Central memory CD8-positive, alpha-beta T cell (primary cell): ENCODE data around the gene BRPF3.
"Not testable (repeated sequence)": the region's sequence is repeated elsewhere in the genome, so short reads cannot be mapped to it uniquely, and the experiment has no call there.

Experiments used
- ATAC-seq: fragments of 150-1000 bp; cut with Tn5 transposase; replicated peaks from 2 replicates; pipeline ENCODE4 v1.10.0; 2022; ENCODE audit warnings: mild to moderate bottlenecking, moderate FRiP score, moderate number of reproducible peaks; ENCODE audit not compliant: poor library complexity, severe bottlenecking; ENCODE audit errors: extremely low read depth
- DNase-seq, 2 donors: peaks; one replicate each; pipeline ENCODE4 v3.0.0; 2021; ENCODE audit warnings: low spot score in 2 of 2
- H3K27ac Mint-ChIP-seq: one replicate; pipeline ENCODE4 v1.8.0; 2022; ENCODE audit warnings: low read depth, mild to moderate bottlenecking, moderate library complexity, mixed read lengths
- H3K27me3 Mint-ChIP-seq: one replicate; pipeline ENCODE4 v1.8.0; 2022; ENCODE audit warnings: mixed read lengths
- H3K36me3 Mint-ChIP-seq: one replicate; pipeline ENCODE4 v1.8.0; 2022; ENCODE audit warnings: mild to moderate bottlenecking, moderate library complexity, mixed read lengths; ENCODE audit not compliant: insufficient read depth
- H3K4me1 Mint-ChIP-seq: one replicate; pipeline ENCODE4 v1.8.0; 2022; ENCODE audit warnings: mixed read lengths
- H3K4me3 Mint-ChIP-seq: one replicate; pipeline ENCODE4 v1.8.0; 2022; ENCODE audit warnings: mild to moderate bottlenecking, moderate library complexity, mixed read lengths
- H3K9me3 Mint-ChIP-seq: one replicate; pipeline ENCODE4 v1.8.0; 2022; ENCODE audit warnings: mixed read lengths

Gene BRPF3

DNA sequence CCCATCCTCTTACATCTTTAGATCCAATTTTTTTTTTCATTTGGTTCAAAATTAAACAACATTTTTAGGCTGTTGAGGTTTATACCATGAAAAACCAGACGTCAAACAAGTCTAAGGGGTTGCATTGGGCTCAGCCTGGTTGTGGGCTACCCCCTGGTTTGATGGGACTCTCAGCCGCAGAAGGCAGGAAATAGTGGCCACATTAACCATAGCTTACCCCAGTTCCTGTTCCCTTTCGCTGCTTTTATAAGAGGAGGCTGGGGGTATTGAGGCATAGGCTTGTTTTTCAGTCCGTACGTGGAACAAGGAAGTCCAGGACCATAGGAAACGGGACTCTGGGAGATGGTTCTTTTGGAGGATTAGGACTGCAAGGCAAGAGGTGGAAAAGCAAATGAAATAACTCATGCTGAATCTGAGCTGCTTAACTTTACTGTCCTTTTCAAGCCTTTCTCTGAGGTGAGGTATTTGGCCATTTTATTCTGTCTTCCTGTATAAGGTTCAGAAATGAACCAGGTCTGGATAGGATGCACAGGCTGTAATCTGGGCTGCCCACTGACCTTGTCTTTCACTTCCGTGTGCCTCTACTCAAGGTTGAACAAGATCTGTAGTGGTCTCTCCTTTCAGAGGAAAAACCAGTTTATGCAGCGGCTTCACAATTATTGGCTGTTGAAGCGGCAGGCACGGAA lies 7.7 kb downstream of the BRPF3 start:
- Mint-ChIP-seq H3K9me3 (no peaks in the 10 kb centered on the region), H3K36me3 (peaks cover 22% of the 10 kb centered on the region), H3K4me3 (peak overlapping the region; percentile 65), H3K27ac (peak overlapping the region; percentile 80), H3K27me3 (no peaks in the 10 kb centered on the region), H3K4me1 (peaks cover 66% of the 10 kb centered on the region)
- DNase-seq: peak; percentile 43 to 68
- peak; percentile 100 for ATAC-seq

DNA sequence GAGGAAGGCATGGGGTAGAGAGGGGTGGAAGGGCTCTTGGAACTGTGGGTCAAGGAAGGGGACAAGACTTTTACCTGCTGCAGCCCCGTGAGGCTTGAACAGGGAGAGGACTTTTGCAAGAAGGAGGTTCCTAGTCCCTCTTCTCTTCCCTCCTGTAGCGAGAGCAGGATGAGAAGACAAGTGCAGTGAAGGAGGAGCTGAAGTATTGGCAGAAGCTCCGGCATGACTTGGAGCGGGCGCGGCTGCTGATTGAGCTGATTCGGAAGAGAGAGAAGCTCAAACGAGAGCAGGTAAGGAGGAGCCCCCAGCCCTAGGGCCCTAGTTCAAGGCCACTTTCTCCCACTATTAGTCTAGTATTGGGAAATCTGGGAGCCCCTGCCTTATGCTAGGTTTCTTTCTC lies 10.6 kb downstream of the BRPF3 start:
- H3K27me3 Mint-ChIP-seq: no peaks in the 10 kb centered on the region
- no peak overlapping the region for H3K4me3 Mint-ChIP-seq
- no peak overlapping the region for H3K27ac Mint-ChIP-seq
- H3K4me1 Mint-ChIP-seq: peaks cover 49% of the 10 kb centered on the region
- no peaks in the 10 kb centered on the region for H3K9me3 Mint-ChIP-seq
- no peak for DNase-seq
- no peak for ATAC-seq
- peaks cover 36% of the 10 kb centered on the region for H3K36me3 Mint-ChIP-seq

DNA sequence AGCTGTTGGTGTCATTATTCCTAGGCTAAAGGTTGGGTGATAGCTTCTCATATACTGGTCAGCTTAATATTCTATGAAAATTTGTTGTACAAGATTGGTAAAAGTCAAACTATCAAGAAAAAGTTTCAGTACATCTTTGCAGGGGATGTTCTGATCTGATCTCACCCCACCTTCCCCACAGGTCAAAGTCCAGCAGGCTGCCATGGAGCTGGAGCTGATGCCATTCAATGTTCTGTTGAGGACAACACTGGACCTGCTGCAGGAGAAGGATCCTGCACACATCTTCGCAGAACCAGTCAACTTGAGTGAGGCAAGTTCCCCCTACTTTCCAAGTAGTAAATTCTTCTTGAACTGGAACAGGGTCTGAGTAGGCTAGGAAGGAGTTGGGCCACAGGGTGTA lies 13.1 kb downstream of the BRPF3 start:
- peaks cover 44% of the 10 kb centered on the region for H3K36me3 Mint-ChIP-seq

DNA sequence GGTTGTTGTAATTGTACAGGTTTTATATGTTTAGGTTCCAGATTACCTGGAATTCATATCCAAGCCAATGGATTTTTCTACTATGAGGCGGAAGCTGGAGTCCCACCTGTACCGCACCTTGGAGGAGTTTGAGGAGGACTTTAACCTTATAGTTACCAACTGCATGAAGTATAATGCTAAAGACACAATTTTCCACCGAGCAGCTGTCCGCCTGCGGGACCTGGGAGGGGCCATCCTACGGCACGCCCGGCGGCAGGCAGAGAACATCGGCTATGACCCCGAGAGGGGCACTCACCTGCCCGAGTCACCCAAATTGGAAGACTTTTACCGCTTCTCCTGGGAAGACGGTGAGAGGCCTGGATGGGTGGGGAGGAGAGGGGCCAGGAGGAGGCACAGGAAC lies 13.6 kb downstream of the BRPF3 start:
- H3K27me3 Mint-ChIP-seq: no peaks in the 10 kb centered on the region
- peaks cover 47% of the 10 kb centered on the region for H3K36me3 Mint-ChIP-seq
- ATAC-seq (no peak), DNase-seq (no peak)
- no peaks in the 10 kb centered on the region for H3K9me3 Mint-ChIP-seq
- H3K27ac Mint-ChIP-seq: no peak overlapping the region
- no peak overlapping the region for H3K4me3 Mint-ChIP-seq
- peaks cover 20% of the 10 kb centered on the region for H3K4me1 Mint-ChIP-seq

More for the DNA sequence above, 13.1 kb downstream of the BRPF3 start:
- ATAC-seq (no peak), DNase-seq (no peak)
- Mint-ChIP-seq H3K27ac (no peak overlapping the region), H3K4me3 (no peak overlapping the region), H3K27me3 (no peaks in the 10 kb centered on the region), H3K4me1 (peaks cover 26% of the 10 kb centered on the region), H3K9me3 (no peaks in the 10 kb centered on the region)

DNA sequence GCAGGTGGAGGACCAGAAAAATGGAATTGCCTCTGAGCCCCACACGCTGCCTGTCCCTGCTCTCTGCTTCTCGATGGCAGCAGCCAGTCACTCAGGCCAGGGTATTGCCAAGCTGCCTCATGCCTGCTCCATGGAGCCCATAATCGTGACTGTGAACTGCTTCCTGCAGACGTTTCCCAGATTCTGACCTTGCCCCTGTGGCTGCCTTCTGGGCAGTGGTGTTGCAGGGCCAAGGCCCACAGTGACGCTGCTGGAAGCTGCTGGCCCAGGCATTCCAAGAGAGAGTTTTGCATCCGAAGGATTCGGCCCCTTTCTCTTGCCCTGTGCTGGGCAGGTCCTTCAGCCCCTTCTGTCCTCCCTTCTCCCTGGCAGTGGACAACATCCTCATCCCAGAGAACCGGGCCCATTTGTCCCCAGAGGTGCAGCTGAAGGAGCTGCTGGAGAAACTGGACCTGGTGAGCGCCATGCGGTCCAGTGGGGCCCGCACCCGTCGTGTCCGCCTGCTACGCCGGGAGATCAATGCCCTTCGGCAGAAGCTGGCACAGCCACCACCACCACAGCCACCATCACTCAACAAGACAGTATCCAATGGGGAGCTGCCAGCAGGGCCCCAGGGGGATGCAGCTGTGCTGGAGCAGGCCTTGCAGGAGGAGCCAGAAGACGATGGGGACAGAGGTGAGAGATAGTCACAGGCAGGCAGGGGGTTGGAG lies 14.5 kb downstream of the BRPF3 start:
- Mint-ChIP-seq H3K27me3 (no peaks in the 10 kb centered on the region), H3K27ac (no peak overlapping the region)

DNA sequence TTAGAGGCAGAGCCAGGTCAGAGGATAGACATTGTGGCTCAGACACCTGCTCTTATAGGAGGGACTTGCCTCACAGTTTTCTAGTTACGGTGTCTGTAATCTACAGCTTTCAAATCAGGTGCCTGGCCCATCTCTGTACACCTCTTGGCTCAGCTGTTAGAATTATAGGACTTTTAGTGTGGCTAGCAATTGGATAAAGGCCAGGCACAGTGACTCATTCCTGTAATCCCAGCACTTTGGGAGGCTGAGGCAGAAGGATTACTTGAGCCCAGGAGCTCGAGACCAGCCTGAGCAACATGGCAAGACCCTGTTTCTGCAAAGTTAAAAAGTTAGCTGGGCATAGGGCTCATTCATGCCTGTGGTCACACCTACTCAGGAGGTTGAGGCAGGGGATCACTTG lies 20.0 kb downstream of the BRPF3 start:
- ATAC-seq (no peak), DNase-seq (no peak)
- H3K4me3 Mint-ChIP-seq: no peak overlapping the region
- no peak overlapping the region for H3K27ac Mint-ChIP-seq
- no peaks in the 10 kb centered on the region for H3K9me3 Mint-ChIP-seq
- no peaks in the 10 kb centered on the region for H3K27me3 Mint-ChIP-seq
- no peaks in the 10 kb centered on the region for H3K4me1 Mint-ChIP-seq
- H3K36me3 Mint-ChIP-seq: peaks cover 33% of the 10 kb centered on the region

More for the DNA sequence above, 14.5 kb downstream of the BRPF3 start:
- ATAC-seq (no peak), DNase-seq (no peak)
- Mint-ChIP-seq H3K4me1 (peaks cover 12% of the 10 kb centered on the region), H3K9me3 (no peaks in the 10 kb centered on the region), H3K36me3 (peaks cover 47% of the 10 kb centered on the region), H3K4me3 (no peak overlapping the region)

DNA sequence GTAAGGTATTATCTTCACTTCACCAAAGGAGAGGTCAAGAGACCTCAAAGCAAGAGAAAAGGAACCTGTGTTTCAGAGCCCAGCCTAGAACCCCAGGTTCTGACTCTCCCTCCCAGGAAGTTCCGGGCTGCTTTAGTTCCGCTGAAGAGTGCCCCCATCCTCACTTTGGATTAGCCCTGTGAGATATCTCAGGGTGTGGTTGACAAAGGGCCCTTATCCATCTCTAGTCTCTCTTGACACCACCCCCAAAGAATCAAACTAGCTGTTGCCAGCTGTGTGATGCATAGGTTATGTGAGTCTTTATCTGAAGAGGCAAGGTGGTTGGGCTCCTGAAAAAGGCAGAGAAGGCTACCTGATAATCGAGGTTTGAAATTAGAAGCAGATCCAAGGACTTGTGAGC lies 20.6 kb downstream of the BRPF3 start:
- Mint-ChIP-seq H3K27ac (no peak overlapping the region), H3K36me3 (peaks cover 34% of the 10 kb centered on the region), H3K9me3 (no peaks in the 10 kb centered on the region), H3K4me1 (no peaks in the 10 kb centered on the region), H3K4me3 (no peak overlapping the region), H3K27me3 (no peaks in the 10 kb centered on the region)
- ATAC-seq: no peak
- DNase-seq: no peak

DNA sequence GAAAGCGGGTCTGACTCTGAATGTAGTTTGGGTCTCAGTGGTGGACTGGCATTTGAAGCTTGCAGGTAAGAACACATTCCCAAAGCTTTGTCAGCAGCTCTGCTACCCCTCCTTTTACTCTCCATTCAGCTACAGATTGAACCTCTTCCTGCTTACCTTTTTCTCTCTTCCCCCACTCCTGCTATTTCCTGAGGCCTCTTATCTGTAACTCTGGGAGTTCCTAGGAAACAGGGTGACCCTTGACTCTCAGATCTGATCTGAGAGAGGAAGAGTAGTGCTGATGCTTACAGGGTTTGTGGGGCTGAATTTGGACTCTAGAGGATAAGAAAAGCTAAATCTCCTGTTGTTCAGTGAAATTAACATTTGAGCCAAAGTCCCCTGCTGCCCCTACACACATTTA lies 21.4 kb downstream of the BRPF3 start:
- H3K9me3 Mint-ChIP-seq: no peaks in the 10 kb centered on the region
- no peaks in the 10 kb centered on the region for H3K27me3 Mint-ChIP-seq
- no peaks in the 10 kb centered on the region for H3K4me1 Mint-ChIP-seq
- DNase-seq: no peak
- no peak for ATAC-seq
- H3K4me3 Mint-ChIP-seq: no peak overlapping the region
- H3K36me3 Mint-ChIP-seq: peaks cover 34% of the 10 kb centered on the region
- H3K27ac Mint-ChIP-seq: no peak overlapping the region

DNA sequence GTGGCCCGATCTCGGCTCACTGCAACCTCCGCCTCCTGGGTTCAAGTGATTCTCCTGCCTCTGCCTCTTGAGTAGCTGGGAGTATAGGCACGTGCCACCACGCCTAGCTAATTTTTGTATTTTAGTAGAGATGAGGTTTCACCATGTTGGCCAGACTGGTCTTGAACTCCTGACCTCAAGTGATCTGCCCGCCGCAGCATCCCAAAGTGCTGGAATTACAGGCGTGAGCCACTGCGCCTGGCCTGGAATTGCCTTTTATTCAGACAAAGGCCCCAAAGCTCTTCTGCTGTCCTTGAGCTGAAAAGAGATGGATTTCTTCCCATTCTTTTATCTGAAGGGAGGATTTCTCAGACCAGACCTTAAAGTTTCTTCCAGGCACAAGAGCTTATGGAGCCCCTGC lies 22.0 kb downstream of the BRPF3 start:
- H3K27me3 Mint-ChIP-seq, ATAC-seq, H3K9me3 Mint-ChIP-seq, H3K4me3 Mint-ChIP-seq, H3K4me1 Mint-ChIP-seq, H3K27ac Mint-ChIP-seq, DNase-seq: not testable (repeated sequence)
- H3K36me3 Mint-ChIP-seq: peaks cover 34% of the 10 kb centered on the region

DNA sequence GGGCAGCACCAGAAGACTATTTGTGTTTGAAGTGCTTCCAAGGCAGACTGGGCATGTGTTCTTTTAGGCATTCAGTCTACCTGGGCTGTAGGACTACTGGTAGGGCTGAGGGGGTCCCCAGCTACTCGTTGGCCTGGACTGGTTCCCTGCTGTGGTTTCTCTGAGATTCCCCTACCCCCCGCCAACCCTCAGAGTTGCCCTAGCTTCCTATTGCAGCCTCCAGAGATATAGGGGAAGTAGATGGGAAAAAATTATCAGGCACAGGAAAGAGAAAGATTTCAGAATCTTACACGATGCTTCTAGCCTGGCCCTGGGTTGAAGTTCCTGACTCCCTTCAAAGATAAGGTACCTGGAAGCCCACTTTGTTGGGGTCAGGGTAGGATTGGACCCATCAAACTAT lies 22.5 kb downstream of the BRPF3 start:
- no peak for ATAC-seq
- Mint-ChIP-seq H3K4me3 (no peak overlapping the region), H3K27me3 (no peaks in the 10 kb centered on the region), H3K27ac (no peak overlapping the region), H3K9me3 (no peaks in the 10 kb centered on the region), H3K4me1 (no peaks in the 10 kb centered on the region), H3K36me3 (peaks cover 32% of the 10 kb centered on the region)
- DNase-seq: no peak

DNA sequence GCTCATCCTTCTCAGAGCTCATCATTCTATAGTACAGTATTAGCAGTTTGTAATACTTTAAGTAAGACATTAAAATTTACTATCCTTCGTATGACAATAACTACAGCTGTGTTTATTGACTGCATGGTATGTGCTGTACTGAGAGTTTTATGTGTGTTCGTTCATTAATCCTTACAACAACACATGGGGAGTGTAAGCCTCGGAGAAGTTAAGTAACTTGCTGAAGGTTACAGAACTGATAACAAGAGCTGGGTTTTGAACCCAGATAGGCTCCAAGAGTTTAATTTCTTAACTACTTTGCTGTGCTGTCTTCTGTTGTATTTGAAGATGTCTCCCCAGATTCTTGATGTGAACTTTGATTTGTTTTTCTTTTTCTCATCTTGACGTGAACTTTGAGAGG lies 23.7 kb downstream of the BRPF3 start:
- H3K4me1 Mint-ChIP-seq: no peaks in the 10 kb centered on the region
- no peak overlapping the region for H3K27ac Mint-ChIP-seq
- ATAC-seq (no peak), DNase-seq (no peak)
- no peak overlapping the region for H3K4me3 Mint-ChIP-seq
- no peaks in the 10 kb centered on the region for H3K27me3 Mint-ChIP-seq
- no peaks in the 10 kb centered on the region for H3K9me3 Mint-ChIP-seq
- H3K36me3 Mint-ChIP-seq: peaks cover 34% of the 10 kb centered on the region

DNA sequence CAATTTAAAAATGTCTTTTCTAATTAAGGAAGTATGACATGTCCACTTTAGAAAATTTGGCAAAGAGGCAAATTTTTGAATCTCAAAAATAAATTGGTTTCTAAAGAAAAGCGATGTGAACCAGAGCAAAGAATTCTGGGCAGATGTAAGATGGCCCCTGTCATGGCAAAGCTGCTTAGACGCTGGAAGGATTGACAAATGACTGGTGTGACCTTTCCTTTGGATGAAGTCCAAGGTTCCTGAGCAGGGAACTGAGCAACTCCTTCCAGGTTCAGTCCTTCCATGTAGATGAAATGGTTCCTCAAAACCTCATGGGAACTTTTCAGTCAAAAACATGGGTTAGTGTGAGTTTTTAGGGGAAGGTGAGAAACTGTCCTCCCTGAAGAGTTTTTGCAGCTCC lies 25.1 kb downstream of the BRPF3 start:
- DNase-seq (no peak), ATAC-seq (no peak)
- Mint-ChIP-seq H3K4me3 (no peak overlapping the region), H3K27ac (no peak overlapping the region), H3K27me3 (no peaks in the 10 kb centered on the region), H3K4me1 (no peaks in the 10 kb centered on the region), H3K9me3 (no peaks in the 10 kb centered on the region), H3K36me3 (peaks cover 39% of the 10 kb centered on the region)

DNA sequence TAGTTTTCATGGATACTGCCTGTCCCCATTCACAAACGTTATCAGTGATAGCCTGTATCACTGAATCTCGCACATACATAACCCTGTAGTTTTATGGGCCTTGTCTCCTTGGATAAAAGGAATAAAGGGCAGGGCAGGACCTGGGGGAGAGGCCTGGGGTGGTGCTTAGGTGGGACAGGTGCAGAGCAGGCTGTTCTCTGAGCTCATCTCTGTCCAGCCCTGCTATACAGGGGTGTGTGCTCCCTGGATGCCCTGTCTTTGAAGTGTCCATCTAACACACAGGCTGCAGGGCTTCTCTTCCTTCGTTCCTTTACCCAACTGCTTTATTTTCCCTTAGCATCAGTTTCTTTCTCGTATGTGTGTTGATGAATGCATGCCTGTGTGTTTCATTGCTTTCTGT lies 26.4 kb downstream of the BRPF3 start:
- DNase-seq: no peak
- no peak overlapping the region for H3K27ac Mint-ChIP-seq
- H3K9me3 Mint-ChIP-seq: no peaks in the 10 kb centered on the region
- no peaks in the 10 kb centered on the region for H3K4me1 Mint-ChIP-seq
- no peak overlapping the region for H3K4me3 Mint-ChIP-seq
- H3K36me3 Mint-ChIP-seq: peaks cover 43% of the 10 kb centered on the region
- no peak for ATAC-seq
- H3K27me3 Mint-ChIP-seq: no peaks in the 10 kb centered on the region
